LNCAP (cell line): Measurements from ENCODE around the gene MCTP1.

Experiments
- CTCF ChIP-seq: fragments of 450-650 bp; IDR thresholded peaks from 2 replicates; pipeline ENCODE4 v1.5.1; 2017; ENCODE audit warnings: mild to moderate bottlenecking

MCTP1 gene

GRCh38 chr5:95057615-95058014 lies 227.3 kb downstream of the MCTP1 start:
- no peak for TF ChIP-seq CTCF

- no peak for TF ChIP-seq CTCF
Measured at GRCh38 chr5:95053253-95053652, 231.6 kb downstream of the MCTP1 start.

- no peak for TF ChIP-seq CTCF
Measured at GRCh38 chr5:95050708-95051107, 234.2 kb downstream of the MCTP1 start.

GRCh38 chr5:95048628-95049027 lies 236.3 kb downstream of the MCTP1 start:
- TF ChIP-seq CTCF = no peak

GRCh38 chr5:95045181-95045965 lies 239.5 kb downstream of the MCTP1 start:
- TF ChIP-seq CTCF = no peak

GRCh38 chr5:95044096-95044495 lies 240.8 kb downstream of the MCTP1 start:
- no peak for TF ChIP-seq CTCF

- TF ChIP-seq CTCF = no peak
Measured at GRCh38 chr5:95043648-95044047, 241.2 kb downstream of the MCTP1 start.

- TF ChIP-seq CTCF = no peak
Measured at GRCh38 chr5:95043234-95043633, 241.7 kb downstream of the MCTP1 start.
